ENCODE measurements around the gene AKIRIN2.
A peak's percentile ranks its signal among the peaks of the same experiment; 100 is the strongest.

DNA sequence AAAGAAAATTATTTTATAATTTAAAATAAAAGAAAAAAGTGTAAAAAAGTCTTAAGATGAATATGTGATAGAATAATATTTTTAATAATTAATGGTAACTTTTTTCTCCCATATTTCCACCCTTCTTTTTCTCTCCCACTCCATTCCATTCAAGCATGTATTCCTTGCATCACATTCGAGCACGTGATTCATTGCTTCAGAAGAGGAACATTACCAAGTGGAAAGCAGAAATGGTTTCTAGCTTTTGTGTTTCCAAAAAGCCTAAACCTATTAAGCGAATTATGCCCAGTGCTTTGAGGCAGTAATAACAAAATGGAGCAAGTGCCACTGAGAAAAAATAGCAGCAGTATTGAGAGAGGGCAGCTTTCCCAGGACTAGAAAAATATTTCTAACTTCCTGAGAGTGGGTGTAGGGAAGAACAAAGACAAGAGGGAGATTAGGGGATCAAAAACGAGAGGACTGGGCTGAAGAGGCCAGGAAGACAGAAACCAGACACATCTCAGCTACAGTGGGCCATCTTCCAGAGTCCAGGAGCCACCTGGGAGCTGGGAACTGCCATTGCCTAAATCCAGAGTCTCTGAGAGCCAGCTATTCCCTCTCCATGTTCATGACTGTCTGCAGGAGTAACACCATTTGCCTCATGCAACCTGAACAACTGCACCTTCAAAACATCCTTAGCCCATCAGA is 15.0 kb upstream of the AKIRIN2 start:
- TF ChIP-seq, protein P1, sequence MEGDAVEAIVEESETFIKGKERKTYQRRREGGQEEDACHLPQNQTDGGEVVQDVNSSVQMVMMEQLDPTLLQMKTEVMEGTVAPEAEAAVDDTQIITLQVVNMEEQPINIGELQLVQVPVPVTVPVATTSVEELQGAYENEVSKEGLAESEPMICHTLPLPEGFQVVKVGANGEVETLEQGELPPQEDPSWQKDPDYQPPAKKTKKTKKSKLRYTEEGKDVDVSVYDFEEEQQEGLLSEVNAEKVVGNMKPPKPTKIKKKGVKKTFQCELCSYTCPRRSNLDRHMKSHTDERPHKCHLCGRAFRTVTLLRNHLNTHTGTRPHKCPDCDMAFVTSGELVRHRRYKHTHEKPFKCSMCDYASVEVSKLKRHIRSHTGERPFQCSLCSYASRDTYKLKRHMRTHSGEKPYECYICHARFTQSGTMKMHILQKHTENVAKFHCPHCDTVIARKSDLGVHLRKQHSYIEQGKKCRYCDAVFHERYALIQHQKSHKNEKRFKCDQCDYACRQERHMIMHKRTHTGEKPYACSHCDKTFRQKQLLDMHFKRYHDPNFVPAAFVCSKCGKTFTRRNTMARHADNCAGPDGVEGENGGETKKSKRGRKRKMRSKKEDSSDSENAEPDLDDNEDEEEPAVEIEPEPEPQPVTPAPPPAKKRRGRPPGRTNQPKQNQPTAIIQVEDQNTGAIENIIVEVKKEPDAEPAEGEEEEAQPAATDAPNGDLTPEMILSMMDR (IDR thresholded peaks at IDR 0.05; ENCODE audit: insufficient read depth, low read length), result no peak
- TF ChIP-seq GABPA (IDR thresholded peaks at IDR 0.05; ENCODE audit: low read depth) (no peak), POLR2AphosphoS5 (IDR thresholded peaks at IDR 0.05; ENCODE audit: low read depth) (no peak), SPI1 (IDR thresholded peaks at IDR 0.05; ENCODE audit: borderline replicate concordance, low read depth) (peak; percentile 68; the same call in 1 of the 2 replicates)
- TF ChIP-seq, protein P2, sequence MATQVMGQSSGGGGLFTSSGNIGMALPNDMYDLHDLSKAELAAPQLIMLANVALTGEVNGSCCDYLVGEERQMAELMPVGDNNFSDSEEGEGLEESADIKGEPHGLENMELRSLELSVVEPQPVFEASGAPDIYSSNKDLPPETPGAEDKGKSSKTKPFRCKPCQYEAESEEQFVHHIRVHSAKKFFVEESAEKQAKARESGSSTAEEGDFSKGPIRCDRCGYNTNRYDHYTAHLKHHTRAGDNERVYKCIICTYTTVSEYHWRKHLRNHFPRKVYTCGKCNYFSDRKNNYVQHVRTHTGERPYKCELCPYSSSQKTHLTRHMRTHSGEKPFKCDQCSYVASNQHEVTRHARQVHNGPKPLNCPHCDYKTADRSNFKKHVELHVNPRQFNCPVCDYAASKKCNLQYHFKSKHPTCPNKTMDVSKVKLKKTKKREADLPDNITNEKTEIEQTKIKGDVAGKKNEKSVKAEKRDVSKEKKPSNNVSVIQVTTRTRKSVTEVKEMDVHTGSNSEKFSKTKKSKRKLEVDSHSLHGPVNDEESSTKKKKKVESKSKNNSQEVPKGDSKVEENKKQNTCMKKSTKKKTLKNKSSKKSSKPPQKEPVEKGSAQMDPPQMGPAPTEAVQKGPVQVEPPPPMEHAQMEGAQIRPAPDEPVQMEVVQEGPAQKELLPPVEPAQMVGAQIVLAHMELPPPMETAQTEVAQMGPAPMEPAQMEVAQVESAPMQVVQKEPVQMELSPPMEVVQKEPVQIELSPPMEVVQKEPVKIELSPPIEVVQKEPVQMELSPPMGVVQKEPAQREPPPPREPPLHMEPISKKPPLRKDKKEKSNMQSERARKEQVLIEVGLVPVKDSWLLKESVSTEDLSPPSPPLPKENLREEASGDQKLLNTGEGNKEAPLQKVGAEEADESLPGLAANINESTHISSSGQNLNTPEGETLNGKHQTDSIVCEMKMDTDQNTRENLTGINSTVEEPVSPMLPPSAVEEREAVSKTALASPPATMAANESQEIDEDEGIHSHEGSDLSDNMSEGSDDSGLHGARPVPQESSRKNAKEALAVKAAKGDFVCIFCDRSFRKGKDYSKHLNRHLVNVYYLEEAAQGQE (IDR thresholded peaks at IDR 0.05; ENCODE audit: insufficient replicate concordance, low read depth), result no peak
